Caco-2 (cell line): ENCODE data around the gene SUPT3H. TPM values are rescaled to one million over a fixed set of nuclear protein-coding genes. Genes with fewer than 3 reads are reported as not detected.

ENCODE experiments used
- BruUV-seq: library from RNA; stranded (reverse); fragments of 400-500 nt; replicated peaks from 2 replicates; lab custom pipeline; 2021; lab: Mats Ljungman, UMichigan
- CTCF ChIA-PET: fragments of 300-600 bp; sonication (Branson Sonifier 250); formaldehyde crosslinking; loops from one replicate; lab custom pipeline; 2022; ENCODE audit warnings: antibody characterized with exemption; lab: Charles Lee
- POLR2A ChIA-PET: fragments of 300-600 bp; sonication (Branson Sonifier 250); formaldehyde crosslinking; loops from one replicate; lab custom pipeline; 2022; ENCODE audit warnings: antibody characterized with exemption; lab: Charles Lee
- DNase-seq, 2 experiments: peaks; one replicate each; pipeline versions ENCODE4 v3.0.0 to v3.0.0-alpha.2; 2020 to 2022
- H3K27me3 ChIP-seq: replicated peaks from 2 replicates; pipeline ENCODE4 v1.6.0; 2011; ENCODE audit warnings: low read length; ENCODE audit not compliant: control insufficient read depth, insufficient read depth
- H3K36me3 ChIP-seq: 2 replicates; pipeline ENCODE4 v1.5.1; 2011; ENCODE audit warnings: low read length; ENCODE audit not compliant: control insufficient read depth, insufficient read depth
- H3K4me1 ChIP-seq: fragments of 250-450 bp; sonication (Bioruptor Pico); 2 replicates; pipeline ENCODE4 v1.5.1; 2020; ENCODE audit warnings: mild to moderate bottlenecking
- H3K4me3 ChIP-seq: 2 replicates; pipeline ENCODE4 v1.5.1; 2011; ENCODE audit warnings: low read depth, mild to moderate bottlenecking, control low read depth, low read length
- H3K9me3 ChIP-seq: fragments of 250-450 bp; sonication (Bioruptor Pico); 2 replicates; pipeline ENCODE4 v1.5.1; 2020; ENCODE audit warnings: mild to moderate bottlenecking, moderate library complexity
- H3K27ac Mint-ChIP-seq: one replicate; pipeline ENCODE4 v1.8.0; 2022; ENCODE audit warnings: mixed read lengths; ENCODE audit not compliant: unreplicated experiment
- H3K27me3 Mint-ChIP-seq: one replicate; pipeline ENCODE4 v1.8.0; 2022; ENCODE audit warnings: mixed read lengths; ENCODE audit not compliant: insufficient read depth, unreplicated experiment
- H3K36me3 Mint-ChIP-seq: one replicate; pipeline ENCODE4 v1.8.0; 2022; ENCODE audit warnings: mild to moderate bottlenecking, mixed read lengths; ENCODE audit not compliant: insufficient read depth, unreplicated experiment
- H3K4me1 Mint-ChIP-seq: one replicate; pipeline ENCODE4 v1.8.0; 2022; ENCODE audit warnings: low read depth, mixed read lengths; ENCODE audit not compliant: unreplicated experiment
- H3K4me3 Mint-ChIP-seq: one replicate; pipeline ENCODE4 v1.8.0; 2022; ENCODE audit warnings: mild to moderate bottlenecking, moderate library complexity, mixed read lengths; ENCODE audit not compliant: unreplicated experiment
- H3K9me3 Mint-ChIP-seq: one replicate; pipeline ENCODE4 v1.8.0; 2022; ENCODE audit warnings: mixed read lengths; ENCODE audit not compliant: unreplicated experiment
- CTCF ChIP-seq, 2 experiments: fragments of 200-600 bp in 1 of 2; IDR thresholded peaks; 1 replicate in 1 of 2; 2 replicates in 1 of 2; pipeline versions ENCODE4 v1.5.1 to v1.8.0; 2011 to 2022; ENCODE audit warnings: antibody characterized with exemption in 1 of 2, control low read depth in 1 of 2, inconsistent platforms in 1 of 2, low read depth in 1 of 2, low read length in 1 of 2, mild to moderate bottlenecking in 1 of 2, moderate library complexity in 1 of 2; ENCODE audit not compliant: insufficient read depth in 1 of 2, severe bottlenecking in 1 of 2, unreplicated experiment in 1 of 2
- intact Hi-C: fragments of 100-400 bp; cut with micrococcal nuclease; formaldehyde crosslinking; loops from one replicate; pipeline ENCODE4 v1.10.0; 2022; ENCODE audit not compliant: unreplicated experiment
- total RNA-seq: library from RNA; stranded (reverse); gene quantifications from 2 replicates; pipeline ENCODE4 v1.2.3, GENCODE V29; 2022

Gene SUPT3H
- total RNA-seq, 1 experiment from 2014 or later = 13.2 TPM

- Histone ChIP-seq H3K4me3 (no peak overlapping the region), H3K36me3 (no peaks in the 10 kb centered on the region), H3K9me3 (no peaks in the 10 kb centered on the region), H3K4me1 (no peaks in the 10 kb centered on the region), H3K27me3 (no peaks in the 10 kb centered on the region)
- POLR2A ChIA-PET = no interaction called here
- no TSS peak for BruUV-seq
- H3K9me3 Mint-ChIP-seq = no peaks in the 10 kb centered on the region
- TF ChIP-seq CTCF (IDR thresholded peaks at IDR 0.05; ENCODE audit: insufficient read depth in 1 of 2, low read depth in 1 of 2, low read length in 1 of 2, severe bottlenecking in 1 of 2, unreplicated experiment in 1 of 2) = no peak
- no peaks in the 10 kb centered on the region for H3K4me1 Mint-ChIP-seq
- DNase-seq = no peak
- no peak overlapping the region for H3K4me3 Mint-ChIP-seq
- intact Hi-C loops = no loop called here
- H3K27me3 Mint-ChIP-seq = peaks cover 7% of the 10 kb centered on the region
- no peaks in the 10 kb centered on the region for H3K36me3 Mint-ChIP-seq
- CTCF ChIA-PET = no interaction called here
- H3K27ac Mint-ChIP-seq = no peak overlapping the region
Measured at GRCh38 chr6:45387236-45387635, 9.5 kb upstream of the SUPT3H start.

- TF ChIP-seq CTCF (IDR thresholded peaks at IDR 0.05; ENCODE audit: insufficient read depth in 1 of 2, low read depth in 1 of 2, low read length in 1 of 2, severe bottlenecking in 1 of 2, unreplicated experiment in 1 of 2) = no peak
- no peak overlapping the region for H3K27ac Mint-ChIP-seq
- Histone ChIP-seq H3K9me3 (no peaks in the 10 kb centered on the region), H3K4me3 (no peak overlapping the region), H3K4me1 (no peaks in the 10 kb centered on the region), H3K36me3 (no peaks in the 10 kb centered on the region), H3K27me3 (no peaks in the 10 kb centered on the region)
- BruUV-seq = no TSS peak
- no peak for DNase-seq
- ChIA-PET POLR2A (no interaction called here), CTCF (no interaction called here)
- intact Hi-C loops = no loop called here
- no peaks in the 10 kb centered on the region for H3K9me3 Mint-ChIP-seq
- no peaks in the 10 kb centered on the region for H3K36me3 Mint-ChIP-seq
- no peaks in the 10 kb centered on the region for H3K4me1 Mint-ChIP-seq
- peaks cover 7% of the 10 kb centered on the region for H3K27me3 Mint-ChIP-seq
- H3K4me3 Mint-ChIP-seq = no peak overlapping the region
Measured at GRCh38 chr6:45386501-45386900, 8.8 kb upstream of the SUPT3H start.

GRCh38 chr6:45382391-45382790 is 4.7 kb upstream of the SUPT3H start:
- no peaks in the 10 kb centered on the region for H3K9me3 Mint-ChIP-seq
- peaks cover 6% of the 10 kb centered on the region for H3K4me1 ChIP-seq
- intact Hi-C loops = no loop called here
- H3K4me3 Mint-ChIP-seq = no peak overlapping the region
- no peak for DNase-seq
- H3K36me3 ChIP-seq = no peaks in the 10 kb centered on the region
- H3K27ac Mint-ChIP-seq = no peak overlapping the region
- CTCF ChIA-PET = no interaction called here
- peaks cover 7% of the 10 kb centered on the region for H3K27me3 Mint-ChIP-seq
- peaks cover 10% of the 10 kb centered on the region for H3K36me3 Mint-ChIP-seq
- H3K9me3 ChIP-seq = no peaks in the 10 kb centered on the region
- peaks cover 7% of the 10 kb centered on the region for H3K4me1 Mint-ChIP-seq
- POLR2A ChIA-PET = no interaction called here
- no peak for TF ChIP-seq CTCF (IDR thresholded peaks at IDR 0.05; ENCODE audit: insufficient read depth in 1 of 2, low read depth in 1 of 2, low read length in 1 of 2, severe bottlenecking in 1 of 2, unreplicated experiment in 1 of 2)
- BruUV-seq = no TSS peak
- no peak overlapping the region for H3K4me3 ChIP-seq
- no peaks in the 10 kb centered on the region for H3K27me3 ChIP-seq
